HEK293 (cell line): ENCODE data around the gene TMEM243.
"Not testable (repeated sequence)": the region's sequence is repeated elsewhere in the genome, so short reads cannot be mapped to it uniquely, and the experiment has no call there.

Source experiments
- CTCF ChIP-seq: fragments of 450-650 bp; formaldehyde crosslinking; IDR thresholded peaks from 2 replicates; pipeline ENCODE4 v1.5.1; 2016; ENCODE audit warnings: missing biosample characterization, missing genetic modification characterization
- RBAK ChIP-seq: fragments of 450-650 bp; formaldehyde crosslinking; IDR thresholded peaks from 2 replicates; pipeline ENCODE4 v1.5.1; 2016; ENCODE audit warnings: missing biosample characterization, missing genetic modification characterization
- REPIN1 ChIP-seq: fragments of 450-650 bp; formaldehyde crosslinking; IDR thresholded peaks from 2 replicates; pipeline ENCODE4 v1.5.1; 2017; ENCODE audit warnings: missing biosample characterization, missing genetic modification characterization, low read depth
- ZBTB1 ChIP-seq: fragments of 450-650 bp; formaldehyde crosslinking; IDR thresholded peaks from 2 replicates; pipeline ENCODE4 v1.5.1; 2016; ENCODE audit warnings: missing biosample characterization, missing genetic modification characterization
- ZNF513 ChIP-seq: fragments of 450-650 bp; IDR thresholded peaks from 2 replicates; pipeline ENCODE4 v1.5.1; 2018; ENCODE audit warnings: missing biosample characterization, missing genetic modification characterization

GRCh38 chr7:87238464-87239051 is 19.0 kb upstream of the TMEM243 start:
- not testable (repeated sequence) for TF ChIP-seq ZBTB1; CTCF (tag by site-specific recombination); ZNF513 (tag by site-specific recombination); REPIN1 (tag by site-specific recombination); RBAK (tag by site-specific recombination)
